GM12801 (cell line): Measurements from ENCODE around the gene SNX10.

ENCODE experiments used
- CTCF ChIP-seq: IDR thresholded peaks from one replicate; pipeline ENCODE4 v1.5.1; 2011; ENCODE audit warnings: control low read depth; ENCODE audit not compliant: insufficient read length; ENCODE audit errors: extremely low read depth

The SNX10 gene

GRCh38 chr7:26351171-26351570 lies 59.5 kb downstream of the SNX10 start:
- TF ChIP-seq CTCF, result no peak

- no peak for TF ChIP-seq CTCF
Observed at GRCh38 chr7:26356229-26356628, 64.6 kb downstream of the SNX10 start.

GRCh38 chr7:26356929-26357798 lies 65.5 kb downstream of the SNX10 start:
- no peak for TF ChIP-seq CTCF

- no peak for TF ChIP-seq CTCF
Observed at GRCh38 chr7:26357799-26358151, 66.1 kb downstream of the SNX10 start.

- no peak for TF ChIP-seq CTCF
Observed at GRCh38 chr7:26360650-26361049, 69.0 kb downstream of the SNX10 start.

GRCh38 chr7:26361637-26362036 lies 70.0 kb downstream of the SNX10 start:
- no peak for TF ChIP-seq CTCF

- TF ChIP-seq CTCF, result no peak
Observed at GRCh38 chr7:26363465-26363864, 71.8 kb downstream of the SNX10 start.
